HG02642 (cell line): Measurements from ENCODE around the gene HES1.
"Not testable (repeated sequence)": the region's sequence is repeated elsewhere in the genome, so short reads cannot be mapped to it uniquely, and the experiment has no call there.

ENCODE experiments used
- ATAC-seq: cut with Tn5 transposase; IDR thresholded peaks from one replicate; pipeline ENCODE4 v1.9.1; 2021; ENCODE audit warnings: mild to moderate bottlenecking; ENCODE audit not compliant: unreplicated experiment, poor library complexity

Gene HES1

DNA sequence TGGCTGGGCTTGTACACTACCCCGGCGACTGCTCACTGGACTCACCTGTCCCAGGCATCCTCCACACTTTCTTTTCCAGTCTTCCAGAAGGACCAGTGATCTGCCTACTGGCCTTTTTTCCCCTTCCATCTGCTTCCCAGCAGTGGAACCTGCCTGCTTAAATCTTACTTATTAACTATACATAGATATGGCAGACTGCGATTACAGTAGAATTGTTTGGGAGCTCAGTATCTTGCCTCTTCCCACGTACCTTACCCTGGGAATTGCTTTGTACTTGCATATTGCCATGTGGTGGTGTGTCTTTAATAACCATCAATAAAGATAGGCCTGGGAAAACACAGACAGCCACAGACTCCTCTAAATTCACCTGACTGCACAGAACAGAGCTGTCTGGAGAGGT lies 11.8 kb upstream of the HES1 start:
- ATAC-seq: no peak

GRCh38 chr3:194125442-194125841 lies 10.5 kb upstream of the HES1 start:
- ATAC-seq: no peak

- ATAC-seq: no peak
These were observed 9.2 kb upstream of the HES1 start for GRCh38 chr3:194126790-194127189.

GRCh38 chr3:194128202-194128918 lies 7.6 kb upstream of the HES1 start:
- no peak for ATAC-seq

- ATAC-seq: not testable (repeated sequence)
These were observed 7.0 kb upstream of the HES1 start for GRCh38 chr3:194128919-194129295.

- no peak for ATAC-seq
These were observed 6.3 kb upstream of the HES1 start for GRCh38 chr3:194129581-194130133.

- ATAC-seq: no peak
These were observed 5.8 kb upstream of the HES1 start for GRCh38 chr3:194130188-194130587.

DNA sequence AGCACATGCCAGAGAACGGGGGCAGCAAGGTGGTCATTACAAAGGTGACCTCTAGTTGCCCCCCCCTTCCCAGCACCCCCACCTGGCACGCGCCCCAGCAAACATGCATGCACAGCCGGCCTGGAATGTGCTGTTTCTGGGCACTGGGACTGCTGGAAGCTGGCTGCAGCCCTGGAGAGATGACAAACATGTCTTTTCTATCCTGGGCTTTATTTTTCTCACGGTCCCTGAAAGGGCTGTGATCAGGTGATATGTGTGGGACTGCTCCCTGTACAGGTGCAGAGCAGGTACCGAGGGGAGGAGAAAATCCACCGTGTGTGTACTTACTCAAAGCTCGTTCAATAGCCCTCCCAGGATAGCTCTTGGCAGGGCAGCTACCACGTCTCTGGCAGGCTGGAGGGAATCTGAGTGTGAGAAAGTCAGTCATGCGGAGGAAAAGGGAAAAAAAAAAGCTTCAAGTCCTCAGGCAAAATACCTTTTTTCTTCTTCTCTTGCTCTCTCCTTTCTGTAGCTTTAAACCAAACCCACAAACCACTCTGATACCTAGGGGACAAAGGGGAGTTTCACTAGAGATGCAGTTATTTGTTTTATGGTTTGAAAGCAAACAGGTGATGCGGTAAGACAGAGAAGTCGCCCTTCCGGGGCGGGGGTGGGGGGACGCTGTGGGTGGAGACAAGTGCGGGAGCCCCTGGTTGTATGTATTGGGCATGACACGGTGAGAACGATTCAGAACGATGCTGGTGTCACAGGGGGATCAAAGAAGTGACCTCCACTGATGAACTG lies 5.0 kb upstream of the HES1 start:
- ATAC-seq: peak; percentile 42

GRCh38 chr3:194132465-194133286 lies 3.3 kb upstream of the HES1 start:
- no peak for ATAC-seq

- ATAC-seq: peak; percentile 0
These were observed 2.2 kb upstream of the HES1 start for GRCh38 chr3:194133661-194134230.

GRCh38 chr3:194134231-194134756 lies 1.7 kb upstream of the HES1 start:
- ATAC-seq: peak; percentile 27

DNA sequence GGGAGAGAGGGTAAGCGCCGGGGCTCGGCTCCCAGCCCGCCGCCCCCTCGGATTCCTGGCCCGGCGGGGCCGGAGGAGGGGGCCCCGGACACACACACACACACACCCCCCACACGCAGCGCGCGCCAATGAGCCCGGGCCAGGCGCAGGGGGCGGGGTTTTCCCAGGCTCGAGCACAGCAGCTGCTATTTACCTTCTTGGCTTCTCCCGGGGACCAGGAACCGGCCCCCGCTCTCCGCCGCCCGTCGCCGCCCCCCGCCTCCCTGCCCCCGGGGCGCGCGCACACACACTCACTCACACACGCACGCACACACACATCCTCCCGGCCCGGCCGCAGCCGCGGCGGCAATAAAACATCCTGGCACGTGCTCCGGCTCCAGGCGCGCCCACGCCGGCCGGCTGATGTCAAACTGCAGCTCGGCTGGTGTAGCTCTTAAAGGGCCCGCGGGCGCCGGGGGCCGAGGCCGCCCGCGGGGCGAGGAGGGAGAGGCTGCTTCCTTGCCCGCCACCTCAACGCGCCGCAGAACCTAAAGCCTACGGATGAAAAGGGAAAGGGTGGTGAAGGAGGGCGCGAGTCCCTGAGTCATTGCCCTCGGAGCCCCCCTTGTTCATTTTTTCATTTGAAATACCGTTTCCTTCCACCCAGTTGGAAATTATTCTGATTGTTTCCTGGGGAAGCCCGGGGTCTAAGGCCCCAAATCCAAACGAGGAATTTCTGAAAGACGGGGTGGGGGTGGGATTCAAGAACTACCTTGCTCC lies 1.0 kb upstream of the HES1 start:
- ATAC-seq: peak; percentile 45

DNA sequence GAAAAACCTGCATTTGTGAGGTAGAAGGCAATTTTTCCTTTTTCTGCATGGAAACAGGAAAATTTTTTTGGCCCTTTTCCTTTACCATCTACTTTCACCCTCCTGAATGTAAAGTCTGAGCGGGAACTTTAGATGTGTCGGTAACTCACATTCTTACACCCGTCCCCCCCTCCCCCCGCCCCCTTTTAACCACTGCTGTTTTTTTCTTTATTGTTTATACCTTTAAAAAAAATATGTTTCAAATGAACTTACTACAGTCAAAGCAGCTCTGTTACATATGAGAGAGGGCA lies 487 bp upstream of the HES1 start:
- no peak for ATAC-seq

DNA sequence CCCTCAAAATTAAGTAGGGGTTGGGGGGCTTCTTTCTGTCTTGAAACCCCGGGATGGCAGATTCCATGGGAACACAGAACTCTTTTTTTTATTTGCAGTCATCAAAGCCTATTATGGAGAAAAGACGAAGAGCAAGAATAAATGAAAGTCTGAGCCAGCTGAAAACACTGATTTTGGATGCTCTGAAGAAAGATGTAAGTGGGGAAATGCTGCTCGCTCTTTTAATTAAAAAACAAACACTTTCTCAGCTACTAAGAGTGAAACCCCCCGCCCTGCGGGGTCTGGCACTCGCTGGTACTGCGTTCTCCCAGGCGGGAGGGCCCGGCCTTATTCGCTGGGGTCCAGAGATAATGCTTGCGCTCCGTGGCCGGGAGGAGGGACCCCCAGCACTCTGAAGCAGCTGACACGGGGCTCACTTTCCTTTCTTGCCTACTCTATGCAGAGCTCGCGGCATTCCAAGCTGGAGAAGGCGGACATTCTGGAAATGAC lies 615 bp downstream of the HES1 start:
- no peak for ATAC-seq

DNA sequence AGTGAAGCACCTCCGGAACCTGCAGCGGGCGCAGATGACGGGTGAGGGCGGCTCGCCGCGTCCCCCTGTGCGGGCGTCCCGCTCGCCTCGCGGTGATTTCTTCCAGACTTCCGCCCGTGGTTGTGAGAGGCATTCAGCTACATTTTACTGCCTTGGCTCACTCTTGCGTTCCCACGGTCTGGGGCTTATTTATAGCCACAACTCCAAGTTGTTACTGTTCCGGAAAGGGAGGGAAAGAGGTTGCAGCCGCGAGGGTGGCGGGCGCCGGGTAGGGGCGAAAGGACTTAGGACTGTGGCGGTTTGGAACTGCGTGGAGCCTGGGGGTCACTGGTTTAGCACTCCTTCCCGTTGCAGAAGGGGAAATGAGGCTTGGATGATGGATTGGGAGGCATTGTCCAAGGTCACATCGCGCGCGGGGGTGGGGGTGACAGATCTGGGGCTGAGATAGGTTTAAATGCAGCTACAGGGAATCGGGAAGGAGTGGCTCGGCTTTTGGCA lies 1.1 kb downstream of the HES1 start:
- ATAC-seq: no peak

GRCh38 chr3:194137506-194138474 lies 1.8 kb downstream of the HES1 start:
- ATAC-seq: peak; percentile 34

GRCh38 chr3:194138732-194139070 lies 2.8 kb downstream of the HES1 start:
- no peak for ATAC-seq

DNA sequence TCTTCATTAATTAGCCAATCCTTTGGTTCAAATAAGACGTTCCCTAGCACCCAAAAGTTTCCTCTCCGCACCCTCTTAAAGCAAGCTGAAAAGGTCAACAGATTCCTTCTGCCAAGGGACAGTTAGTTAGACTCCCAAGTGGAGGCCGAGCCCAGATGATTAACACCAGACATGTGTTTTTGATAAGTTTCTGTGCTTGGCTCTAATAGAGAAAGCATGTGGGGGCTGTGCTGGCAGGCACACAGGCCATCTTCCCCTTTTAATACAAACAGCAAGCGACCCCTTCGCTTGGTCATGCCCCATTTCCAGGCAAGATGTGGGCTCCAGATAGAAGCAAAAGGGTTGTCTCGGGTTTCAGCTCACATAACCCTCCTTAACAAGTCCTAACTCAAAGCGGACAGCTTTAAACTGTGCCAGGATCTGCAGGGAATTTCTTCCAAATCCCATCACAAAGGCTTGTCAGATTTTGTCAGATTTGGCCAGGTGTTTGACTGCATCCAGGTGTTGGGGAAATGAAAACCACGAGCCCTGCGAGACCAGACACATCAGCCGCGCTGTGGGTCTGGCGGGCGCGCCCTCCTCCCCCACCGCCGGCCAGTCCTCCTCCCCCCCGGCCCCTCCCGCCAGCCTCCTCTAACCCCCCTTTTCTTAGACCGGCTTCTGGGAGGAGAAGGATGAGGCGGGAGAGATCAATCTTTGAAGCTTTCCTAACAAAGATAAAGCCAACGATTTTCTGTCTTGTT lies 3.3 kb downstream of the HES1 start:
- no peak for ATAC-seq
